ENCODE data around the gene FAM83E. TPM values are rescaled to one million over a fixed set of nuclear protein-coding genes. Genes with fewer than 3 reads are reported as not detected.

FAM83E gene
- total and polyA plus RNA-seq, 2 donors (not counting 1 experiment from before 2014, with no cell fraction given), result 0.15 to 4.1 TPM

DNA sequence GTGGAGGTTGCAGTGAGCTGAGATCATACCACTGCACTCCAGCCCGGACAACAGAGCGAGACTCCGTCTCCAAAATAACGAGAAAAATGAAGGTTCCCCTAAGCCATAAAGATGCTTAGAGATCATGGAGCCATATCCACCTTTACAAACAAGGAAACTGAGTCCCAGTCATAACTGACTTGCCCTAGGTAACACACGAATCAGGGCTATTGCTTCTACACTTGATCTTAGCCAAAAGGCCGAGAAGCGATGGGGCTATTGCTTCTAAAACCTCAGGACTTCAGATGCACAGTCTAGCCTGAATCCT lies 19.1 kb upstream of the FAM83E start:
- H3K4me3 ChIP-seq (ENCODE audit: control extremely low read depth in 1 of 5, extremely low read depth in 1 of 5, insufficient read depth in 1 of 5, low read depth in 2 of 5, low read length in 4 of 5), result peak overlapping the region in 4 of 5 experiments; percentile 16 to 98 (median 44)
- intact Hi-C loops (cut with micrococcal nuclease), result loop anchor here (10.0 kb wide), 2 partner anchors 481 to 841 kb away; partner anchors contain the start of genes C19orf73, FLT3LG, LIN7B and PPFIA3
- Mint-ChIP-seq H3K4me1 (peaks cover 42% of the 10 kb centered on the region), H3K27me3 (no peaks in the 10 kb centered on the region), H3K4me3 (peak overlapping the region; percentile 83), H3K9me3 (ENCODE audit: insufficient read depth) (peaks cover 4% of the 10 kb centered on the region), H3K27ac (peak overlapping the region; percentile 92)
- CTCF ChIA-PET, result interaction anchor here (0.6 to 1.9 kb wide), 10 partner anchors 10 to 367 kb away, joined by 3 to 15 read pairs (median 4); partner anchors contain the start of genes CA11, RPL18 and SPHK2
- ATAC-seq (ENCODE audit: low read depth) (no peak), DNase-seq (no peak)
- peaks cover 0 to 48% of the 10 kb centered on the region in 2 experiments for H3K36me3 ChIP-seq (replicated peaks in 1 of 2; ENCODE audit: control extremely low read depth in 1 of 2, control insufficient read depth in 1 of 2, extremely low read depth in 1 of 2, insufficient read depth in 2 of 2, low read length in 1 of 2)
- peak overlapping the region; percentile 99 for H3K4me2 ChIP-seq (replicated peaks; ENCODE audit: low read depth, low read length, poor library complexity, severe bottlenecking)
- H3K79me2 ChIP-seq (ENCODE audit: control insufficient read depth, insufficient read depth, low read length), result peaks cover 26% of the 10 kb centered on the region
- 65% methylated on average over 5 of the region's 7 CpGs for WGBS (ENCODE audit: insufficient coverage)
- peak overlapping the region; percentile 82 for H3K9ac ChIP-seq (ENCODE audit: low read length)
- peak overlapping the region; percentile 27 for H2AFZ ChIP-seq (ENCODE audit: insufficient read depth, low read depth, low read length, poor library complexity, severe bottlenecking)
- peaks cover 70% of the 10 kb centered on the region for H4K20me1 ChIP-seq (ENCODE audit: control insufficient read depth, insufficient read depth, low read length, poor library complexity, severe bottlenecking)
- H3K27ac ChIP-seq (ENCODE audit: low read length in 2 of 2), result peak overlapping the region; percentile 34 to 69
- H3K9me3 ChIP-seq (ENCODE audit: control extremely low read depth in 1 of 3, control insufficient read depth in 2 of 3, insufficient read depth in 1 of 3, low read length in 2 of 3), result peaks cover 0 to 14% (median 0%) of the 10 kb centered on the region in 3 donors
- peaks cover 29 to 33% of the 10 kb centered on the region in 2 donors for H3K4me1 ChIP-seq (ENCODE audit: control insufficient read depth in 2 of 2, insufficient read depth in 2 of 2, low read length in 2 of 2)
- H3K27me3 ChIP-seq (replicated peaks in 1 of 4; ENCODE audit: control extremely low read depth in 1 of 4, control insufficient read depth in 3 of 4, insufficient read depth in 4 of 4, low read length in 3 of 4), result no peaks in the 10 kb centered on the region
- TF ChIP-seq EZH2 (IDR thresholded peaks at IDR 0.05; ENCODE audit: borderline replicate concordance, insufficient read depth, low read depth, low read length, poor library complexity, severe bottlenecking), result no peak
- no peak for TF ChIP-seq CTCF (IDR thresholded peaks at IDR 0.05)
- POLR2A ChIA-PET, result interaction anchor here (0.6 to 3.4 kb wide), 6 partner anchors 10 to 1518 kb away, joined by 4 to 17 read pairs (median 11); partner anchors contain the start of genes CA11, RPL18 and SPHK2

Measured in B cell (primary cell).